GM19025 (cell line): ENCODE data around the gene MYL5.
"Not testable (repeated sequence)": the region's sequence is repeated elsewhere in the genome, so short reads cannot be mapped to it uniquely, and the experiment has no call there.

Experiments
- ATAC-seq: cut with Tn5 transposase; IDR thresholded peaks from one replicate; pipeline ENCODE4 v1.9.1; 2021; ENCODE audit warnings: mild to moderate bottlenecking, low read depth, moderate library complexity; ENCODE audit not compliant: unreplicated experiment

MYL5 gene

GRCh38 chr4:669806-670559, 4.4 kb upstream of the MYL5 start:
- not testable (repeated sequence) for ATAC-seq

- ATAC-seq: no peak
Observed at GRCh38 chr4:671769-672168, 2.6 kb upstream of the MYL5 start.

GRCh38 chr4:673349-674091, 822 bp upstream of the MYL5 start:
- no peak for ATAC-seq

GRCh38 chr4:675036-675882, 917 bp downstream of the MYL5 start:
- ATAC-seq: no peak

- no peak for ATAC-seq
Observed at GRCh38 chr4:675980-676870, 1.9 kb downstream of the MYL5 start.

GRCh38 chr4:676871-677235, 2.5 kb downstream of the MYL5 start:
- no peak for ATAC-seq

GRCh38 chr4:677431-678293, 3.3 kb downstream of the MYL5 start:
- no peak for ATAC-seq

GRCh38 chr4:678331-679103, 4.2 kb downstream of the MYL5 start:
- ATAC-seq: no peak

GRCh38 chr4:679104-679481, 4.8 kb downstream of the MYL5 start:
- ATAC-seq: no peak

GRCh38 chr4:679629-680028, 5.3 kb downstream of the MYL5 start:
- ATAC-seq: no peak

- ATAC-seq: no peak
Observed at GRCh38 chr4:680091-680490, 5.7 kb downstream of the MYL5 start.

GRCh38 chr4:680551-680927, 6.2 kb downstream of the MYL5 start:
- no peak for ATAC-seq

GRCh38 chr4:680928-681645, 6.7 kb downstream of the MYL5 start:
- ATAC-seq: no peak

GRCh38 chr4:681736-682451, 7.6 kb downstream of the MYL5 start:
- ATAC-seq: no peak

GRCh38 chr4:682490-683172, 8.3 kb downstream of the MYL5 start:
- ATAC-seq: no peak

- no peak for ATAC-seq
Observed at GRCh38 chr4:683247-683897, 9.0 kb downstream of the MYL5 start.
